ENCODE data around the gene EIF4G3. TPM values are rescaled to one million over a fixed set of nuclear protein-coding genes. Genes with fewer than 3 reads are reported as not detected.

The EIF4G3 gene
- total RNA-seq, 4 donors from 2014 or later, result 41.2 to 57.3 (median 50.0) TPM

- Histone ChIP-seq H3K4me3 (no peak overlapping the region), H3K36me3 (no peaks in the 10 kb centered on the region)
- 71 to 73% methylated on average over 5 of the region's 5 CpGs for WGBS, 2 donors
Observed at GRCh38 chr1:20993716-20994575, 182.8 kb downstream of the EIF4G3 start.

DNA sequence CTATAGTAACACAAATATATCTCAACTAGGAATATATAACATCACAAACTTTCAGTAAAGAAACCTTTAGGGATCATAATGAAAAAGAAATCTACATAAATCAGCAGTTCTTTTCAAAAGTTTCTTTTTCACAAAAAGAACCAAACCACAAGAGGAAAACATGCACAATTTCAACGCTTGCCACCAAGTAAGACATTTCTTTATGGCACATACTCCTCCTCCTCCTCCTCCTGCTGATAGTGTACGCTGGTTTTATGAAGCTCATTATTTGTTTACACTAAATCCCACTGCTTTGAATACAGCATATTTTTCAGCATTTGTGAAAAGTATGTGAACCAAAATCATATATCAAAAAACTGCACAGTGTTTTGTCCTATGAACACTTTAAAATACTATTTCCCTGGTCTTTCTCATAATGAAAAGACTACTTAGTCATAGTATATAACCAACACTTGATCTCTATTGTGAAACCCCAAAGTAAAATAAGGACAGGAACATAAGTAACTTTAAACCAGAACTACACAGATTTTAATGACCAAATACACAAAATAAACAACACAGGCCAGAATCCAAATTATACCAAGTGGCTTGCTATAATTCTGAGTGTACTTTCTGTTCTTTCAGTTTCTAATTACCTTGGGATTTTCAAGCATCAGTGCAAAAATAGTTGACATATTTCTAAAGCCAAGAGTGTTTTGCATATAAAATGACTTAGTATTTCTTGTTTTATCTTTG lies 184.2 kb downstream of the EIF4G3 start:
- Histone ChIP-seq H3K9me3 (no peaks in the 10 kb centered on the region), H3K36me3 (no peaks in the 10 kb centered on the region), H3K27ac (no peak overlapping the region), H3K4me3 (no peak overlapping the region), H3K4me1 (peaks cover 0 to 32% (median 7%) of the 10 kb centered on the region in 4 donors), H3K27me3 (no peaks in the 10 kb centered on the region)
- no peak for DNase-seq (ENCODE audit: low spot score in 2 of 2)
- WGBS, 2 donors, result 26 to 46% methylated on average over 2 of the region's 2 CpGs
- TF ChIP-seq EP300 (IDR thresholded peaks at IDR 0.05), result no peak
- no peak for TF ChIP-seq POLR2A (IDR thresholded peaks at IDR 0.05)
- no peak for TF ChIP-seq CTCF (IDR thresholded peaks at IDR 0.05)

More at GRCh38 chr1:20993716-20994575, 182.8 kb downstream of the EIF4G3 start:
- Histone ChIP-seq H3K9me3 (no peaks in the 10 kb centered on the region), H3K4me1 (peaks cover 0 to 32% (median 7%) of the 10 kb centered on the region in 4 donors), H3K27ac (no peak overlapping the region), H3K27me3 (no peaks in the 10 kb centered on the region)
- DNase-seq (ENCODE audit: low spot score in 2 of 2), result no peak
- TF ChIP-seq CTCF (IDR thresholded peaks at IDR 0.05) (no peak), POLR2A (IDR thresholded peaks at IDR 0.05) (no peak), EP300 (IDR thresholded peaks at IDR 0.05) (no peak)

GRCh38 chr1:20988943-20989342 lies 187.8 kb downstream of the EIF4G3 start:
- Histone ChIP-seq H3K9me3 (no peaks in the 10 kb centered on the region), H3K4me3 (no peak overlapping the region), H3K36me3 (no peaks in the 10 kb centered on the region), H3K4me1 (peaks cover 0 to 29% (median 7%) of the 10 kb centered on the region in 4 donors), H3K27ac (no peak overlapping the region), H3K27me3 (no peaks in the 10 kb centered on the region)
- DNase-seq (ENCODE audit: low spot score in 2 of 2), result no peak
- WGBS, 2 donors, result 90 to 94% methylated on average over 6 of the region's 6 CpGs
- TF ChIP-seq CTCF (IDR thresholded peaks at IDR 0.05) (no peak), EP300 (IDR thresholded peaks at IDR 0.05) (no peak), POLR2A (IDR thresholded peaks at IDR 0.05) (no peak)

GRCh38 chr1:20987831-20988825 lies 188.6 kb downstream of the EIF4G3 start:
- H3K27ac ChIP-seq, result no peak overlapping the region
- no peaks in the 10 kb centered on the region for H3K27me3 ChIP-seq
- H3K4me3 ChIP-seq, result no peak overlapping the region
- no peaks in the 10 kb centered on the region for H3K9me3 ChIP-seq
- no peaks in the 10 kb centered on the region for H3K36me3 ChIP-seq
- peaks cover 0 to 20% (median 7%) of the 10 kb centered on the region in 4 donors for H3K4me1 ChIP-seq
- TF ChIP-seq POLR2A (IDR thresholded peaks at IDR 0.05) (no peak), EP300 (IDR thresholded peaks at IDR 0.05) (no peak), CTCF (IDR thresholded peaks at IDR 0.05) (no peak)
- no peak for DNase-seq (ENCODE audit: low spot score in 2 of 2)
